Epithelial cell of proximal tubule (primary cell): ENCODE results near the gene WDFY4. TPM values are rescaled to one million over a fixed set of nuclear protein-coding genes. Genes with fewer than 3 reads are reported as not detected.

ENCODE experiments used
- DNase-seq: peaks from one replicate; pipeline ENCODE4 v3.0.0-alpha.2; 2011; ENCODE audit warnings: low read depth
- H3K4me3 ChIP-seq: 2 replicates; pipeline ENCODE4 v1.5.1; 2011; ENCODE audit warnings: low read depth, mild to moderate bottlenecking, low read length
- total RNA-seq: library from RNA; depleted of rRNA; stranded (reverse); fragments of >200 nt; gene quantifications from 2 replicates; pipeline ENCODE4 v1.2.3, GENCODE V29; 2015
- TF ChIP-seq, protein P1 (sequence below): conservative IDR thresholded peaks from 2 replicates; pipeline ENCODE4 v1.5.1; 2012; ENCODE audit warnings: low read depth, mild to moderate bottlenecking, low read length

Gene WDFY4
- total RNA-seq, 1 donor from 2014 or later, result not detected

- DNase-seq, result no peak
- no peak overlapping the region for H3K4me3 ChIP-seq
- TF ChIP-seq, protein P1, sequence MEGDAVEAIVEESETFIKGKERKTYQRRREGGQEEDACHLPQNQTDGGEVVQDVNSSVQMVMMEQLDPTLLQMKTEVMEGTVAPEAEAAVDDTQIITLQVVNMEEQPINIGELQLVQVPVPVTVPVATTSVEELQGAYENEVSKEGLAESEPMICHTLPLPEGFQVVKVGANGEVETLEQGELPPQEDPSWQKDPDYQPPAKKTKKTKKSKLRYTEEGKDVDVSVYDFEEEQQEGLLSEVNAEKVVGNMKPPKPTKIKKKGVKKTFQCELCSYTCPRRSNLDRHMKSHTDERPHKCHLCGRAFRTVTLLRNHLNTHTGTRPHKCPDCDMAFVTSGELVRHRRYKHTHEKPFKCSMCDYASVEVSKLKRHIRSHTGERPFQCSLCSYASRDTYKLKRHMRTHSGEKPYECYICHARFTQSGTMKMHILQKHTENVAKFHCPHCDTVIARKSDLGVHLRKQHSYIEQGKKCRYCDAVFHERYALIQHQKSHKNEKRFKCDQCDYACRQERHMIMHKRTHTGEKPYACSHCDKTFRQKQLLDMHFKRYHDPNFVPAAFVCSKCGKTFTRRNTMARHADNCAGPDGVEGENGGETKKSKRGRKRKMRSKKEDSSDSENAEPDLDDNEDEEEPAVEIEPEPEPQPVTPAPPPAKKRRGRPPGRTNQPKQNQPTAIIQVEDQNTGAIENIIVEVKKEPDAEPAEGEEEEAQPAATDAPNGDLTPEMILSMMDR, result no peak
Measured at GRCh38 chr10:49015700-49016099, 331.0 kb downstream of the WDFY4 start.

DNA sequence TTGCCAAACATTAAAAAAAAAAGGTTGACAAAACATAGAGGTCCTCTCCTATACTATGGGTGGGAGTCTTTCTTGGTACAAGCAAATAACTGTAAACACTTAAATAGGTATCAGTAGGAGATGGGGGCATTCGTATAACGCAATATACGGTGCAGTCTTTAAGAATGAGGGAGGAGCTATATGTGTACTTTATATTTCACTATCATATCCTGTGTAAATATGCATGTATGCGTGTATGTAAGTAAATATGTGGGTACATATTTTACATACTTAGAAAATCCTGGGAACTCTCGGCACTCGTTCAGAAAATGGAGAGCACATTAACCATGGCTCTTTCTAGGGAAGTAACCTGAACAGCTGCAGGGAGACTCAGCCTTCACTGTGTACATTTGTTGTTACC, 337.0 kb downstream of the WDFY4 start:
- H3K4me3 ChIP-seq, result no peak overlapping the region
- TF ChIP-seq, protein P1, result no peak
- no peak for DNase-seq

GRCh38 chr10:49023071-49023470, 338.4 kb downstream of the WDFY4 start:
- TF ChIP-seq, protein P1, result no peak
- H3K4me3 ChIP-seq, result no peak overlapping the region
- DNase-seq, result no peak

DNA sequence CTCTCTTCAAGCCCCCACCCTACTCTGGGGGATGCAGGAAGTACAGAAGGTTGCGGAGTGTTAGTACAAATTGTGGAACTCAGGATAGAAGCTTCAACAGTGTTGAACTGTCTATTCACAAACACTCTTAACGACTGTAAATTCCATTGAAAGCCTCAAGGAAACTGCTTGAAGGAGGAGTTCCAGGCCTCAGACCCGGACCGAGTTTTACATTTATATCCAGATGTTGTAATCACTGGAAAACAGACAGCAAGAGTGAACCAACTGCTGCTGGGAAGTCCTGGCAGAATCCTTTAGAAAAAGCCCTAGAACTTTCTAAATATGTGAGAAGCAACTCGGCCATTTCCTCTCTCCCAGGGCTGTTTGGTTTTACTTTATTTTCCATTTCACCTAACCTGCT, 339.1 kb downstream of the WDFY4 start:
- no peak for DNase-seq
- no peak overlapping the region for H3K4me3 ChIP-seq
- TF ChIP-seq, protein P1, result no peak

DNA sequence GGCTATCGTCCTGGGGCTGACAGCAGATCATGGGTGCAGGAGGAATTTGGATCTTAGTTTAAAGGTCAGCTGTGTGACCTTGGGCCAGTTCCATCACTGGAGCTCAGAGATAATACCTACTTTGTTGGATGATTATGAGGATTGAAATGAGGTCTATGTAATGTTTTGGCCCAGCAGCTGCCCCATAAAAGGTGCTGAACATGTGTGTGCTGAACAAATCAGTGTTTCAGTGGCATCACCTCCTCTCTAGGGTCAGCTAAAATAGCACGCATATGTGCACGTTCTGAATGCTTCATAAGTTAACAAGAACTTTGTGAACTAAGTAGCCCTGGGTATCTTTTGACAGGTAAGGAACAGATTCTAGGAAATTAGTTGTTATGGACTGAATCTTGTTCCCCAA, 339.8 kb downstream of the WDFY4 start:
- DNase-seq, result no peak
- TF ChIP-seq, protein P1, result no peak
- H3K4me3 ChIP-seq, result no peak overlapping the region

DNA sequence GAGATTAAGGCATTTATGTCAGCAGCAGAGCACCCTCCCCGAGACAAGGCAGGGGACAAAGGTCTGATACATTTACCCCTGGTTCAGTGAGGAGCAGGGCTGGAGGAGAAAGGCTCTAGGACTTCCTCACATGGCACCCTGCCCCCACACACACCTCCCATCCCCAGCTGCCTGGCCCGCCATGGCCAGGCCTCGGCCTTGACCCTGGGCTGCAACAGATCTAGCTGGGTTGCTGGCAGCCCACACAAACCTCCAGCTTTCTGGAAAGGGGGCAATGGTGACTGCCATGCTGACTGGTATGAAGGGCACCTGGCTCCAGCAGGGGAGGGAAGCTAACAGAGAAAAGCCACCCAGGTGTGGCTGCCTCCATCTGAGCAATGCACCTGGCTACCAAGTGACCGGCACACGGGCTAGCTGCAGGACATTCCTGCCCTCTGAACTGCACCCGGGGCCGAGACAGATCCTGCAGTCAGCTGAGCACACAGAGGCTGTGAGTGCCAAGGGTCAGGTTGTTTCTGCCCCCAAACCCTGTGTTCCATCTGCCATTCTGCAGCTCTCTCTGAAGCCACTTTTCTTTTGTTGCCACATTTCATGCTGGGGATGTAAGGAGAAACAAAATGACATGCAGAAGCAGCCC, 340.8 kb downstream of the WDFY4 start:
- TF ChIP-seq, protein P1, result no peak
- DNase-seq, result no peak
- H3K4me3 ChIP-seq, result no peak overlapping the region

GRCh38 chr10:49028639-49029038, 344.0 kb downstream of the WDFY4 start:
- no peak for DNase-seq
- no peak overlapping the region for H3K4me3 ChIP-seq
- TF ChIP-seq, protein P1, result no peak
